ENCODE results near the gene LEPR. TPM values are rescaled to one million over a fixed set of nuclear protein-coding genes. Genes with fewer than 3 reads are reported as not detected.

The LEPR gene
- total RNA-seq, 4 donors from 2014 or later, result 5.1 to 12.9 (median 11.0) TPM

GRCh38 chr1:65409314-65409713, 11.2 kb upstream of the LEPR start:
- TF ChIP-seq CTCF (IDR thresholded peaks at IDR 0.05) (no peak), POLR2A (IDR thresholded peaks at IDR 0.05) (no peak)
- 43 to 45% methylated on average over 1 of the region's 1 CpG for WGBS, 2 donors
- H3K4me3 ChIP-seq (ENCODE audit: low read depth, poor library complexity, severe bottlenecking), result no peak overlapping the region
- intact Hi-C loops (cut with DNase I; ENCODE audit: low total_unique reads), result no loop called here
- no peak for DNase-seq (ENCODE audit: low spot score in 2 of 2)

GRCh38 chr1:65409816-65410326, 10.6 kb upstream of the LEPR start:
- H3K4me3 ChIP-seq (ENCODE audit: low read depth, poor library complexity, severe bottlenecking), result no peak overlapping the region
- TF ChIP-seq POLR2A (IDR thresholded peaks at IDR 0.05) (no peak), CTCF (IDR thresholded peaks at IDR 0.05) (no peak)
- no peak for DNase-seq (ENCODE audit: low spot score in 2 of 2)
- intact Hi-C loops (cut with DNase I; ENCODE audit: low total_unique reads), result no loop called here
- 92 to 94% methylated on average over 4 of the region's 4 CpGs for WGBS, 2 donors

GRCh38 chr1:65412256-65412983, 8.0 kb upstream of the LEPR start:
- H3K4me3 ChIP-seq (ENCODE audit: low read depth, poor library complexity, severe bottlenecking), result no peak overlapping the region
- WGBS, 2 donors, result 90 to 92% methylated on average over 4 of the region's 4 CpGs
- intact Hi-C loops (cut with DNase I; ENCODE audit: low total_unique reads), result no loop called here
- TF ChIP-seq CTCF (IDR thresholded peaks at IDR 0.05) (no peak), POLR2A (IDR thresholded peaks at IDR 0.05) (no peak)
- DNase-seq (ENCODE audit: low spot score in 2 of 2), result no peak

GRCh38 chr1:65412984-65413375, 7.5 kb upstream of the LEPR start:
- 92 to 94% methylated on average over 3 of the region's 3 CpGs for WGBS, 2 donors
- intact Hi-C loops (cut with DNase I; ENCODE audit: low total_unique reads), result no loop called here
- no peak overlapping the region for H3K4me3 ChIP-seq (ENCODE audit: low read depth, poor library complexity, severe bottlenecking)
- no peak for TF ChIP-seq CTCF (IDR thresholded peaks at IDR 0.05)
- DNase-seq (ENCODE audit: low spot score in 2 of 2), result no peak

GRCh38 chr1:65414538-65414937, 5.9 kb upstream of the LEPR start:
- H3K4me3 ChIP-seq (ENCODE audit: low read depth, poor library complexity, severe bottlenecking), result no peak overlapping the region
- DNase-seq (ENCODE audit: low spot score in 2 of 2), result no peak
- intact Hi-C loops (cut with DNase I; ENCODE audit: low total_unique reads), result no loop called here
- WGBS, 2 donors, result 69 to 74% methylated on average over 4 of the region's 4 CpGs
- no peak for TF ChIP-seq CTCF (IDR thresholded peaks at IDR 0.05)
- no peak for TF ChIP-seq POLR2A (IDR thresholded peaks at IDR 0.05)

GRCh38 chr1:65416767-65417166, 3.7 kb upstream of the LEPR start:
- whole genome bisulfite sequencing, 2 donors, result 81 to 98% methylated on average over 1 of the region's 1 CpG
- DNase-seq (ENCODE audit: low spot score in 2 of 2), result no peak
- no peak overlapping the region for H3K4me3 ChIP-seq (ENCODE audit: low read depth, poor library complexity, severe bottlenecking)
- intact Hi-C loops (cut with DNase I; ENCODE audit: low total_unique reads), result no loop called here
- TF ChIP-seq POLR2A (IDR thresholded peaks at IDR 0.05) (no peak), CTCF (IDR thresholded peaks at IDR 0.05) (no peak)

Data from lower leg skin (tissue), 4 donors.